OCI-LY1 (cell line): ENCODE measurements around the gene ZNF575.

Experiments used
- H2AFZ ChIP-seq: fragments of 200-600 bp; sonication (generic), shearing (Covaris generic); 2 replicates; pipeline ENCODE4 v1.6.0; 2014; ENCODE audit warnings: antibody characterized with exemption, mild to moderate bottlenecking, low read length
- H3F3A ChIP-seq: fragments of 200-600 bp; sonication (generic), shearing (Covaris generic); 2 replicates; pipeline ENCODE4 v1.6.0; 2014; ENCODE audit warnings: mild to moderate bottlenecking, antibody characterized with exemption, low read length, moderate library complexity; ENCODE audit not compliant: insufficient read depth
- H3K27ac ChIP-seq: fragments of 200-600 bp; sonication (generic); 2 replicates; pipeline ENCODE4 v1.5.1; 2014; ENCODE audit warnings: low read length, mixed run types, mild to moderate bottlenecking, low read depth; ENCODE audit not compliant: poor library complexity, severe bottlenecking
- H3K27me3 ChIP-seq: fragments of 200-600 bp; sonication (generic); 2 replicates; pipeline ENCODE4 v1.6.0; 2014; ENCODE audit warnings: antibody characterized with exemption, mild to moderate bottlenecking, low read length, moderate library complexity; ENCODE audit not compliant: insufficient read depth
- H3K36me3 ChIP-seq: fragments of 200-600 bp; sonication (generic); 2 replicates; pipeline ENCODE4 v1.6.1; 2014; ENCODE audit warnings: mild to moderate bottlenecking, antibody characterized with exemption, low read length, moderate library complexity, mixed read lengths; ENCODE audit not compliant: insufficient read depth
- H3K4me1 ChIP-seq: fragments of 200-600 bp; sonication (generic); 2 replicates; pipeline ENCODE4 v1.5.1; 2014; ENCODE audit warnings: mild to moderate bottlenecking, low read length, moderate library complexity; ENCODE audit not compliant: insufficient read depth, severe bottlenecking
- H3K4me2 ChIP-seq: fragments of 200-600 bp; sonication (generic), shearing (Covaris generic); 2 replicates; pipeline ENCODE4 v1.6.1; 2014; ENCODE audit warnings: low read length
- H3K4me3 ChIP-seq: fragments of 200-600 bp; sonication (generic); 2 replicates; pipeline ENCODE4 v1.5.1; 2014; ENCODE audit warnings: low read length, low read depth, mild to moderate bottlenecking, mixed read lengths; ENCODE audit not compliant: poor library complexity, severe bottlenecking
- H3K79me2 ChIP-seq: fragments of 200-600 bp; shearing (Covaris generic); 2 replicates; pipeline ENCODE4 v1.6.1; 2016; ENCODE audit warnings: mixed run types, low read length, mixed read lengths; ENCODE audit not compliant: insufficient read depth
- H3K9ac ChIP-seq: fragments of 200-600 bp; sonication (generic), shearing (Covaris generic); 2 replicates; pipeline ENCODE4 v1.6.1; 2014; ENCODE audit warnings: mild to moderate bottlenecking, low read length, mixed read lengths
- H3K9me2 ChIP-seq: fragments of 200-600 bp; sonication (generic), shearing (Covaris generic); 2 replicates; pipeline ENCODE4 v1.6.1; 2014; ENCODE audit warnings: low read depth, mild to moderate bottlenecking, low read length, mixed read lengths
- H3K9me3 ChIP-seq: fragments of 200-600 bp; shearing (Covaris generic); 2 replicates; pipeline ENCODE4 v1.6.1; 2014; ENCODE audit warnings: low read length, mixed read lengths
- H4K20me1 ChIP-seq: fragments of 200-600 bp; sonication (generic), shearing (Covaris generic); 2 replicates; pipeline ENCODE4 v1.6.0; 2016; ENCODE audit warnings: mild to moderate bottlenecking, low read length; ENCODE audit not compliant: insufficient read depth
- CTCF ChIP-seq: fragments of 200-600 bp; sonication (generic), shearing (Covaris generic); IDR thresholded peaks from 2 replicates; pipeline ENCODE4 v1.5.1; 2017; ENCODE audit warnings: mild to moderate bottlenecking, antibody characterized with exemption, low read length, moderate library complexity, mixed read lengths
- EZH2 ChIP-seq: fragments of 200-600 bp; sonication (generic), shearing (Covaris generic); IDR thresholded peaks from 2 replicates; pipeline ENCODE4 v1.8.0; 2017; ENCODE audit warnings: borderline replicate concordance, mixed run types, mild to moderate bottlenecking, antibody characterized with exemption, low read length, moderate library complexity, mixed read lengths

ZNF575 gene

GRCh38 chr19:43489979-43490599 is 42.9 kb upstream of the ZNF575 start:
- H2AFZ ChIP-seq: no peak overlapping the region
- no peaks in the 10 kb centered on the region for H4K20me1 ChIP-seq
- H3K4me3 ChIP-seq: no peak overlapping the region
- H3K4me1 ChIP-seq: no peaks in the 10 kb centered on the region
- no peaks in the 10 kb centered on the region; the same call in 1 of the 2 replicates for H3K36me3 ChIP-seq
- H3K9me3 ChIP-seq: no peaks in the 10 kb centered on the region
- H3K9me2 ChIP-seq: no peaks in the 10 kb centered on the region
- no peak overlapping the region for H3K9ac ChIP-seq
- H3K27ac ChIP-seq: no peak overlapping the region
- no peaks in the 10 kb centered on the region for H3K79me2 ChIP-seq
- H3F3A ChIP-seq: no peaks in the 10 kb centered on the region
- TF ChIP-seq CTCF (no peak), EZH2 (no peak)
- no peak overlapping the region for H3K4me2 ChIP-seq
- H3K27me3 ChIP-seq: no peaks in the 10 kb centered on the region

- H3K27me3 ChIP-seq: no peaks in the 10 kb centered on the region
- H3F3A ChIP-seq: no peaks in the 10 kb centered on the region
- no peaks in the 10 kb centered on the region for H3K79me2 ChIP-seq
- H3K4me3 ChIP-seq: no peak overlapping the region
- H3K4me2 ChIP-seq: no peak overlapping the region
- H3K4me1 ChIP-seq: no peaks in the 10 kb centered on the region
- no peak overlapping the region for H2AFZ ChIP-seq
- H3K27ac ChIP-seq: no peak overlapping the region
- H3K9me2 ChIP-seq: no peaks in the 10 kb centered on the region
- H3K9ac ChIP-seq: no peak overlapping the region
- H3K36me3 ChIP-seq: no peaks in the 10 kb centered on the region; the same call in 1 of the 2 replicates
- H3K9me3 ChIP-seq: no peaks in the 10 kb centered on the region
- TF ChIP-seq EZH2: no peak
- no peak for TF ChIP-seq CTCF
- no peaks in the 10 kb centered on the region for H4K20me1 ChIP-seq
These were observed 42.2 kb upstream of the ZNF575 start for GRCh38 chr19:43490759-43491158.

- no peak overlapping the region for H3K4me2 ChIP-seq
- no peak overlapping the region for H3K9ac ChIP-seq
- no peak overlapping the region for H3K27ac ChIP-seq
- no peaks in the 10 kb centered on the region for H3K79me2 ChIP-seq
- H3K36me3 ChIP-seq: peaks cover 5% of the 10 kb centered on the region
- no peak overlapping the region for H2AFZ ChIP-seq
- no peaks in the 10 kb centered on the region for H3K9me2 ChIP-seq
- H3F3A ChIP-seq: no peaks in the 10 kb centered on the region
- no peaks in the 10 kb centered on the region for H3K4me1 ChIP-seq
- no peaks in the 10 kb centered on the region for H3K9me3 ChIP-seq
- H4K20me1 ChIP-seq: no peaks in the 10 kb centered on the region
- TF ChIP-seq EZH2 (no peak), CTCF (no peak)
- no peak overlapping the region for H3K4me3 ChIP-seq
- H3K27me3 ChIP-seq: no peaks in the 10 kb centered on the region
These were observed 37.9 kb upstream of the ZNF575 start for GRCh38 chr19:43495082-43495481.
